ENCODE data around the gene RILPL1.
"Not testable (repeated sequence)": the region's sequence is repeated elsewhere in the genome, so short reads cannot be mapped to it uniquely, and the experiment has no call there.

The RILPL1 gene

DNA sequence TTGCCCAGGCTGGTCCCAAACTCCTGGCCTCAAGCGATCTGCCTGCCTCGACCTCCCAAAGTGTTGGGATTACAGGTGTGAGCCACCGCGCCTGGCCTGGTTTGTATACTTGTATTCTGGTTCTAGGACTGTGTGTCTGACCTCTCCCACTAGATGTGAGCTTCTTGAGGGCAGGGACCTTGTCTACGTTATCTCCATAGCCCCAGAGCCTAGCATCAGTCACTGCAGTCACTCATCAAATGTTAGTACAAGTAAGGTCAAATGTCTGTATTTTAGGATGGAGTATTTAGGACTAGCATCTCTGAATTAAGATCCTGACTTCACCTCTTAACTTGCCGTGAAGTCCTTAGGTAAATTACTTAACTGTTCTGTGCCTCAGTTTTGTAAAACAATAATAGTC is 99.9 kb downstream of the RILPL1 start:
- DNase-seq (ENCODE audit: insufficient read length, low spot score) = no peak
- no peak for TF ChIP-seq SPI1 (IDR thresholded peaks at IDR 0.05; ENCODE audit: low read depth, low read length)
- peak; percentile 60 for FAIRE-seq

GRCh38 chr12:123431951-123432817 is 101.3 kb downstream of the RILPL1 start:
- not testable (repeated sequence) for DNase-seq (ENCODE audit: insufficient read length, low spot score)
- 0 out of 2 replicates have a peak, but pooled peaks have one; percentile 13 for TF ChIP-seq SPI1 (IDR thresholded peaks at IDR 0.05; ENCODE audit: low read depth, low read length)
- peak; percentile 76 for FAIRE-seq

DNA sequence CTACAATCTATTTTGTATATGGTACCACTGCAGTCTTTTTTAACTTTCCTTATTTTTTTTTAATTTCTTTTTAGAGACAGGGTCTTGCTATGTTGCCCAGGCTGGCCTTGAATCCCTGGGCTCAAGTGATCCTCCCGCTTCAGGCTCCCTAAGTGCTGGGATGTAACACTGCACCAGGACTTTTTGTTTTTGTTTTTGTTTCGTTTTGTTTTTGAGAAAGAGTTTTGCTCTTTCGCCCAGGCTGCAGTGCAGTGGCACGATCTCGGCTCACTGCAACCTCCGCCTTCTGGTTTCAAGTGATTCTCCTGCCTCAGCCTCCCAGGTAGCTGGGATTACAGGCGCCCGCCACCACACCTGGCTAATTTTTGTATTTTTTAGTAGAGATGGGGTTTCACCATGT is 104.4 kb downstream of the RILPL1 start:
- not testable (repeated sequence) for DNase-seq (ENCODE audit: insufficient read length, low spot score); FAIRE-seq

DNA sequence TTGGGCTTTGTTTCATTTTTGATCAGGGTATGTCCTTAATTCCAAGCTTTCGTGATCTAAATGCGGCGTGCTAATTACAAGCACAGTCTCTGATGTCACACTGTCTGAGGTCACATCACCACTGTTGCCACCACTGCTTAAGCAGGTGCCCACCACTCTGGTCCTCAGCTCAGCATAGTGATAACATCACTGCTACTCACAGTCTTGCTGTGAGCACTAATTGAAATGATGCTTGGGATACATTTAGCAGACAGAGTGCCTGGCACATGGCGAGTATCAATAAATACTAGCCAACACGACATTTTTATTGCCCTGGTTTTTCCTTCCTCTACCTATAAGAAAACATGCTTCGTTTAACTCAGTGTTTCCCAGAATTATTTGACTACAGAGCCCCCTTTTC is 104.9 kb downstream of the RILPL1 start:
- peak; percentile 55 for FAIRE-seq
- TF ChIP-seq POLR2A (IDR thresholded peaks at IDR 0.05; ENCODE audit: low read depth, low read length) = 0 out of 2 replicates have a peak, but pooled peaks have one; percentile 18
- TF ChIP-seq POLR2AphosphoS5 (IDR thresholded peaks at IDR 0.05; ENCODE audit: low read depth, low read length) = no peak
- DNase-seq (ENCODE audit: insufficient read length, low spot score) = no peak

- FAIRE-seq = peak; percentile 98
These were observed 106.3 kb downstream of the RILPL1 start for GRCh38 chr12:123427036-123427769.

DNA sequence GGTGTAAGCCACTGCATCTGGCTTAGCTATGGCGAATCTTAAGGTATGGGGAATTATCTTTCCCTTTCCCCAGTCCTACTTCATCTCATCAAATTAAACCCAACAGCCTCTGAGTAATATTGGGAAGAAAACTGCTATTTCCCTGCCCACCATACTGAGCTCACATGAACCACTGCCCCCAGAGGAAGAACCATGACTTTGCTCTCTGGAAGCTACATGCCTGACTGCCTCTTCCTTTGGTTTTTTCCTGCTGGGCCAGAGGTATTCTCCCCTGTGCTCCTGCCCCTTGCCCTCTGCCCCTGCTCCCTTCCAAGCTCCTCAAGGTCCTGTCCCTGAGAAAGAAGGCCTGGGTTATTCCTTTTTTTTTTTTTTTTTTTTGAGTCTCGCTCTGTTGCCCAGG is 112.2 kb downstream of the RILPL1 start:
- FAIRE-seq (no peak), DNase-seq (ENCODE audit: insufficient read length, low spot score) (no peak)
- no peak for TF ChIP-seq TAF1 (IDR thresholded peaks at IDR 0.05; ENCODE audit: low read depth, low read length)
- no peak for TF ChIP-seq POLR2AphosphoS5 (IDR thresholded peaks at IDR 0.05; ENCODE audit: low read depth, low read length)
- no peak for TF ChIP-seq POLR2A (IDR thresholded peaks at IDR 0.05; ENCODE audit: low read depth, low read length)
- no peak for TF ChIP-seq PAX5 (IDR thresholded peaks at IDR 0.05; ENCODE audit: insufficient read depth, low read length, severe bottlenecking)
- TF ChIP-seq SPI1 (IDR thresholded peaks at IDR 0.05; ENCODE audit: low read depth, low read length) = no peak

More at GRCh38 chr12:123427036-123427769, 106.3 kb downstream of the RILPL1 start:
- TF ChIP-seq POLR2A (IDR thresholded peaks at IDR 0.05; ENCODE audit: low read depth, low read length) (no peak), PAX5 (IDR thresholded peaks at IDR 0.05; ENCODE audit: insufficient read depth, low read length, severe bottlenecking) (peak; percentile 93), SPI1 (IDR thresholded peaks at IDR 0.05; ENCODE audit: low read depth, low read length) (peak; percentile 64), TAF1 (IDR thresholded peaks at IDR 0.05; ENCODE audit: low read depth, low read length) (peak; percentile 24; the same call in 1 of the 2 replicates), POLR2AphosphoS5 (IDR thresholded peaks at IDR 0.05; ENCODE audit: low read depth, low read length) (peak; percentile 68), POU2F2 (IDR thresholded peaks at IDR 0.05; ENCODE audit: low read depth, low read length) (peak; percentile 48; the same call in 1 of the 2 replicates)
- DNase-seq (ENCODE audit: insufficient read length, low spot score) = peak; percentile 61
